Keratinocyte (primary cell): ENCODE results near the gene CUBN.

ENCODE experiments used
- CTCF ChIP-seq, 3 experiments: IDR thresholded peaks in 1 of 3; conservative IDR thresholded peaks in 1 of 3; optimal IDR thresholded peaks in 1 of 3; 2 replicates in 2 of 3; 3 replicates in 1 of 3; pipeline versions ENCODE3 to v1.5.1; 2011; ENCODE audit warnings: low read length in 3 of 3, mild to moderate bottlenecking in 3 of 3, moderate library complexity in 2 of 3, control low read depth in 1 of 3, inconsistent platforms in 1 of 3; ENCODE audit not compliant: insufficient read depth in 2 of 3; ENCODE audit errors: extremely low read depth in 1 of 3
- EZH2 ChIP-seq: IDR thresholded peaks from one replicate; pipeline ENCODE4 v1.6.1; 2012; ENCODE audit warnings: inconsistent platforms, mild to moderate bottlenecking, low read length, moderate library complexity

DNA sequence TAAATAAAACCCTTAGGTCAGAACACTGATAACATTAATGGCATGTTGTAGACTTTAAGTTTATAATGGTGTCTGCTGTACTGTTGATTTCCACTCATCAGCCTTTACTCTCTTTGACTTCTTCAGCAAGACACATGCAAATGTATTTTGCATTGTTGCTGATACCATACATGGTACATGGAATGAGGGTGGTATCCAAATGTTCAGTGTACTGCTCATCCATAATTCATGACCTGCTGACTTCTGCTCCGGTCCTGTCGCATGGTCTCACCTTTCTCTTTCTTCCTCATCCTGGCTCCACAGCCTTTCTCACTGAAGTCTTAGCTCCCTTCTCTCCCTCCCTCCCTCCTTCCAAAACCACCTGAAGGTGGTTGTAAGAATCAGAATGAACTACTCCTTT is 4.7 kb upstream of the CUBN start:
- TF ChIP-seq CTCF (optimal IDR thresholded peaks at IDR 0.05 in 1 of 3, IDR thresholded peaks at IDR 0.05 in 1 of 3, conservative IDR thresholded peaks at IDR 0.05 in 1 of 3; ENCODE audit: extremely low read depth in 1 of 3, insufficient read depth in 2 of 3, low read length in 3 of 3) (no peak), EZH2 (no peak)
